BJ (cell line): ENCODE data around the gene SUCLA2. TPM values are rescaled to one million over a fixed set of nuclear protein-coding genes. Genes with fewer than 3 reads are reported as not detected.

ENCODE experiments used
- CTCF ChIA-PET: fragments of 350-600 bp; formaldehyde crosslinking; extraction: SDS; loops from one replicate; lab custom pipeline; 2021; ENCODE audit warnings: antibody characterized with exemption, inconsistent platforms; lab: Yijun Ruan, JAX
- POLR2A ChIA-PET: fragments of 300-600 bp; sonication (Branson Sonifier 250); formaldehyde crosslinking; extraction: SDS; loops from one replicate; lab custom pipeline; 2021; ENCODE audit warnings: antibody characterized with exemption; lab: Charles Lee
- DNase-seq: peaks from one replicate; pipeline ENCODE4 v3.0.0-alpha.2; 2011; ENCODE audit warnings: low read depth
- H3K27me3 ChIP-seq: 2 replicates; pipeline ENCODE4 v1.6.0; 2011; ENCODE audit warnings: low read length; ENCODE audit not compliant: control insufficient read depth, insufficient read depth
- H3K36me3 ChIP-seq: 2 replicates; pipeline ENCODE4 v1.5.1; 2011; ENCODE audit warnings: low read length; ENCODE audit not compliant: control insufficient read depth, insufficient read depth
- H3K4me3 ChIP-seq: 2 replicates; pipeline ENCODE4 v1.5.1; 2011; ENCODE audit warnings: low read depth, mild to moderate bottlenecking, control low read depth, low read length
- polyA plus RNA-seq: library from polyadenylated mRNA; depleted of rRNA; stranded (reverse); fragments of >200 nt; gene quantifications from 2 replicates; pipeline ENCODE4 v1.2.3, GENCODE V29; 2011
- TF ChIP-seq, protein P1 (sequence below): IDR thresholded peaks from 2 replicates; pipeline ENCODE4 v1.5.1; 2011; ENCODE audit warnings: low read depth, mild to moderate bottlenecking, control low read depth, inconsistent platforms, low read length, moderate library complexity; ENCODE audit not compliant: insufficient read depth

Gene SUCLA2
- polyA plus RNA-seq, 1 experiment = 19.1 TPM

DNA sequence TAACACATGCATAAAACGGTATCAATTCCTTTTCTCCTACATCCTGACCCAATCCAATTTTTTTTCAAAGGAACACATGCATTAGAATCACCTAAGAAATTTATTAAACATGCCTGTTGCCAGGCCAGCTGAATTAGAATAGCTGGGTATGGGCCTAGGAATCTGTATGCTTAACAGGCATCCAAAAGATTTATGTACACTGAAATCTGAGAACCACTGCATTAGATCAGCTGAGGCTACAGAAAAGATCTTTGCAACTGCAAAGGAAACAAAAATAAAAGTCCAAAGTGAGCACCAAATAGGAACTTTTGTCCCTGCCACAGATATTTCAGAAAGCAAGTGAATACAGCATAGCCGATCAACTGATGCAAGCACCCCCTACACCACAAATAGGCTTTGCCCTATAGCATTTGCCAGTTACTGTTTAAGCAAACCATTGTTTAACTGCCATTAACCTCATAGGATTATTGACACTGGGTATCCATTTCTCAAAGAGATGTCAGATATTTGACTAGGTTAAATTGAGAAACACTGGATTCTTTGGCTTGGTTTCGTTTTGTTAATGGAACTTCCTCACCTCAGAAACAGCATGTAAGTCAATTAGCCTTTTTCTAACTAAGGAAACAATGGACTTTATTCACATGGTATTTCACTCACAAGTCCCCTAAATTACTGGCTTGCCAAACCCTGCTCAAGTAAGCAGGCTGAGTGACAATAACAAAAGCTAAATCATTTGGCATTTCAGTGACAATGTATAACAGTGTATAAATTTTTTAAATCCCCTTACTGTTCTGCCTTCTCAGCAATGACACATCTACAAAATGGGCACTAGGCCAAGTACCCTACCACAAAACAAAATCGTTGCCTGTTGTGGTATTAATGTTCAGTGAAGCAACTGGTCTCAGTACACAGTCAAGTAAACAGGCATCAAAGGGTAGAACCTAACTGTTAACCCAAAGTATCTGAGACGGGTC, 67.8 kb downstream of the SUCLA2 start:
- TF ChIP-seq, protein P1, sequence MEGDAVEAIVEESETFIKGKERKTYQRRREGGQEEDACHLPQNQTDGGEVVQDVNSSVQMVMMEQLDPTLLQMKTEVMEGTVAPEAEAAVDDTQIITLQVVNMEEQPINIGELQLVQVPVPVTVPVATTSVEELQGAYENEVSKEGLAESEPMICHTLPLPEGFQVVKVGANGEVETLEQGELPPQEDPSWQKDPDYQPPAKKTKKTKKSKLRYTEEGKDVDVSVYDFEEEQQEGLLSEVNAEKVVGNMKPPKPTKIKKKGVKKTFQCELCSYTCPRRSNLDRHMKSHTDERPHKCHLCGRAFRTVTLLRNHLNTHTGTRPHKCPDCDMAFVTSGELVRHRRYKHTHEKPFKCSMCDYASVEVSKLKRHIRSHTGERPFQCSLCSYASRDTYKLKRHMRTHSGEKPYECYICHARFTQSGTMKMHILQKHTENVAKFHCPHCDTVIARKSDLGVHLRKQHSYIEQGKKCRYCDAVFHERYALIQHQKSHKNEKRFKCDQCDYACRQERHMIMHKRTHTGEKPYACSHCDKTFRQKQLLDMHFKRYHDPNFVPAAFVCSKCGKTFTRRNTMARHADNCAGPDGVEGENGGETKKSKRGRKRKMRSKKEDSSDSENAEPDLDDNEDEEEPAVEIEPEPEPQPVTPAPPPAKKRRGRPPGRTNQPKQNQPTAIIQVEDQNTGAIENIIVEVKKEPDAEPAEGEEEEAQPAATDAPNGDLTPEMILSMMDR = no peak
- CTCF ChIA-PET = no interaction called here
- no peak for DNase-seq
- Histone ChIP-seq H3K27me3 (no peaks in the 10 kb centered on the region), H3K4me3 (no peak overlapping the region), H3K36me3 (no peaks in the 10 kb centered on the region)
- POLR2A ChIA-PET = no interaction called here

DNA sequence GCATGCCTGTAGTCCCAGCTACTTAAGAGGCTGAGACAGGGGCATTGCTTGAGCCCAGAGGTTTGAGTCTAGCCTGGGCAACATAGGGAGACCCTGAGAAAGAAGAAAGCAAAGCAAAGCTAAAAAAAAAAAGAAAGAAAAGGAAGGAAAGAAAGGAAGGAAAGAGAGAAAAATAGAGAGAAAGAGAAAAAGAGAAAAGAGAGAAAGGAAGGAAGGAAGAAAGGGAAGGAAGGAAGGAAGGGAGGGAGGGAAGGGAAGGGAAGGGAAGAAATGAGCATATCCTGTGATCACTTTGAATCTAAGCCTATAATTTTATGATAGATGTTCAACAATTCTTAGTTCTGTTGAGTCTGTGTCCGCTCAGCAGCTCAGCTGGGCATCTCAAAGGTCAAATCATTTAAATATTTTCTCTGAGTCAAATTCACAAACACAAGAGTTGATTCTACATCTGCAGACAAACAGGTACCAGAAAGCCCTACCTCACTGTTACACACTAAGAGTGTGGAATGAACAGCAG, 70.4 kb downstream of the SUCLA2 start:
- DNase-seq = no peak
- CTCF ChIA-PET = no interaction called here
- TF ChIP-seq, protein P1 = no peak
- Histone ChIP-seq H3K27me3 (no peaks in the 10 kb centered on the region), H3K36me3 (no peaks in the 10 kb centered on the region), H3K4me3 (no peak overlapping the region)
- POLR2A ChIA-PET = no interaction called here

DNA sequence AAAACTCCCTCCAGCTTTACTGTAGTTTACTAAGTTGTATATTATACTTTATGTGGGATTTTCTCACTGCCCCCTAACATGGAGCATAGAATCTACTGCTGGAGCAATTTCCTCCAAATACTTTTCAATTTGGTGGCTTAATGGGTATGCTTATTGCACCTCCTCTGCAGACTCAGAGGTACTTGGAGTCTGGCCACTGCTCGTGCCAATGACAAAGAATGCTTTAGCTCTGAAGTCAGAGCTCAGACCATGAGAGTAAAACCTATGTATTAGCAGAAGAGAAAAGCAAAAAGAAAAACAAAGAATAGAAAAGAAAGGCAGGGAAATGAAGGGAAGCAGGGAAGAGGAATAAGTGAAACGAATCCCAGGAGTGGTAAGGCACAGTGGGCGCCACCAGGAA, 71.9 kb downstream of the SUCLA2 start:
- TF ChIP-seq, protein P1 = no peak
- ChIA-PET POLR2A (no interaction called here), CTCF (no interaction called here)
- Histone ChIP-seq H3K27me3 (no peaks in the 10 kb centered on the region), H3K36me3 (no peaks in the 10 kb centered on the region), H3K4me3 (no peak overlapping the region)
- no peak for DNase-seq

DNA sequence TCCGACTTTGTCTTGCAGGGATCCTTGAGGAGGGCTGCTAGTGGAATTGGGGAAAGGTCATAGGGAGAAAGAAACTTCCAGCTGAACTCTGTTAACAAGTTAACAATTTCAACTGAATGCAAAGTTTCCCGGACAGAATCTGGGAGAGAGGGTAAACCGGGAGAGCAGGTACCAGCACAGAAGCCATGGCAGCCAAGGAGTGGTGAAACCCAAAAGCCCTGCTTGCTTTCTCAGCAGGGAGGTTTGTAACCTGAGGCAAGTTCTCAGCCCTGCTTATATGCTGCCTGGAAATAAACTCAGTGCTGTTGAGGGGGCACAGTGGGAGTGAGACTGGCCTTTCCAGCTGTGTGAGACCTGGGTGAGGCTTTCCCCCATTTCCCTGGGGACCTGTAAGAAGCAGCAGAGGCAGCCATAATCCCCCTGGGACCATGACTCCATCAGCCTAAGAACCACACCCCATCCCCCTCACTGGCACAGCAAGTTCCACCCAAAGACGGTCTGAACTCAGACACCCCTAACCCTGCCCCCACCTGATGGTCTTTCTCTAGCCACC, 84.0 kb downstream of the SUCLA2 start:
- CTCF ChIA-PET = no interaction called here
- no peak for DNase-seq
- POLR2A ChIA-PET = no interaction called here
- Histone ChIP-seq H3K4me3 (no peak overlapping the region), H3K36me3 (no peaks in the 10 kb centered on the region), H3K27me3 (no peaks in the 10 kb centered on the region)
- TF ChIP-seq, protein P1 = no peak

- Histone ChIP-seq H3K36me3 (no peaks in the 10 kb centered on the region), H3K27me3 (no peaks in the 10 kb centered on the region), H3K4me3 (no peak overlapping the region)
- no peak for DNase-seq
- POLR2A ChIA-PET = interaction anchor here (0.6 kb wide), 1 partner anchor 858 kb away, joined by 3 read pairs; no protein-coding TSS in a partner anchor
- CTCF ChIA-PET = no interaction called here
- TF ChIP-seq, protein P1 = no peak
Observed at GRCh38 chr13:47908197-47908902, 92.7 kb downstream of the SUCLA2 start.
